AG09309 (cell line): Measurements from ENCODE around the gene SLC31A2.
"Not testable (repeated sequence)": the region's sequence is repeated elsewhere in the genome, so short reads cannot be mapped to it uniquely, and the experiment has no call there.

Source experiments
- DNase-seq: peaks from one replicate; pipeline ENCODE4 v3.0.0-alpha.2; 2010; ENCODE audit warnings: low read depth
- H3K4me3 ChIP-seq: 2 replicates; pipeline ENCODE4 v1.5.1; 2011; ENCODE audit warnings: mild to moderate bottlenecking, low read depth, low read length, moderate library complexity; ENCODE audit not compliant: control insufficient read depth
- CTCF ChIP-seq: IDR thresholded peaks from 2 replicates; pipeline ENCODE4 v1.5.1; 2011; ENCODE audit warnings: mild to moderate bottlenecking, low read depth, low read length, inconsistent platforms; ENCODE audit not compliant: insufficient read depth, control insufficient read depth; ENCODE audit errors: missing control alignments

SLC31A2 gene

GRCh38 chr9:113131689-113132151 lies 19.1 kb upstream of the SLC31A2 start:
- no peak for DNase-seq
- H3K4me3 ChIP-seq, result no peak overlapping the region
- TF ChIP-seq CTCF, result no peak

GRCh38 chr9:113137196-113138168 lies 13.3 kb upstream of the SLC31A2 start:
- DNase-seq, result no peak
- no peak for TF ChIP-seq CTCF
- H3K4me3 ChIP-seq, result no peak overlapping the region

GRCh38 chr9:113138760-113139159 lies 12.0 kb upstream of the SLC31A2 start:
- TF ChIP-seq CTCF, result no peak
- no peak for DNase-seq
- no peak overlapping the region for H3K4me3 ChIP-seq

DNA sequence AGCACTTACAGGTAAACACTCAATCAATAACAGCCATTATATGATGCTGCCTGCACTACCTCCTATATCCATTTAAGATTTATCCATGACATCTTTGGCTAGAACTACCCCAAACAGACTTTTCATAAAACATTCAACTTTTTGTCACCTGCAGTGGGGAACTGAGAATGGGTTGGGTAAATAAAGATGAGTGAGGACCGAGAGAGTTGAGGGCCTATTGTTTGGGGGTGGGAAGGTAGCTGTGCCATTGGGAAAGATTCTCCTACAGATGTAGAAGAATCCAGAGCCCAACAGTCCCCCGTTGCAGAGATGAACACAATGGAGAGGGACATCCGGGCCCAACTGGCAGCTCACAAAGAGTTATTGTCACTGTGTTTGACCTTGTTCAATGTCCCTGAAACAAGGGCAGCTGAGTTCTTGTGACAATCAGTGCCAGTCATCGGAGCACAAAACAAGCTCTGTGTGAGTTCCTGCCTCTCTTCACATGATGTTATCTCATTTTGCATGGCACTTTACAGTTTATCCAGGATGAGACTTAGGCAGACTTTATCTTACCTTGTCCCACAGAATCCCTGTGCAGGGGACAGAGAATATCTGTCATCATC lies 11.5 kb upstream of the SLC31A2 start:
- TF ChIP-seq CTCF, result no peak
- DNase-seq, result no peak
- H3K4me3 ChIP-seq, result no peak overlapping the region

DNA sequence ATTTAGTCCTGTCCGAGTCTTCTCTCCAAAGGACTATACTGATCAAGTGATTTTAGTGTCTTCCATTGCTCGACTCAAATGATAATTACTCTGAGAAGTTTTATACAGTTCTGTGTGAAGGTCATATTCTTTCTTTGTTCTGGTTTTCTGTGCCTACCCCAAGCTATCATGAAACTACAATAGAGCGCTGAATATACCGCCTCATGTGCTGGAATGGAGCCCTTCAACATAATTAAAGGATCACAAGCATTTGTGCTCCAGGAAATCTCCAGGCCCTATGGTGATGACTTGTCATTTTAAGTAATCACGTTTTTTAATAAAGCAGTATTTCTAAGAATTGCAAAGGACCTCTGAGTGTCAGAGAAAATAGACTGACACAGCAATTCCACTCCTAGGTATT lies 10.9 kb upstream of the SLC31A2 start:
- no peak overlapping the region for H3K4me3 ChIP-seq
- no peak for TF ChIP-seq CTCF
- no peak for DNase-seq

DNA sequence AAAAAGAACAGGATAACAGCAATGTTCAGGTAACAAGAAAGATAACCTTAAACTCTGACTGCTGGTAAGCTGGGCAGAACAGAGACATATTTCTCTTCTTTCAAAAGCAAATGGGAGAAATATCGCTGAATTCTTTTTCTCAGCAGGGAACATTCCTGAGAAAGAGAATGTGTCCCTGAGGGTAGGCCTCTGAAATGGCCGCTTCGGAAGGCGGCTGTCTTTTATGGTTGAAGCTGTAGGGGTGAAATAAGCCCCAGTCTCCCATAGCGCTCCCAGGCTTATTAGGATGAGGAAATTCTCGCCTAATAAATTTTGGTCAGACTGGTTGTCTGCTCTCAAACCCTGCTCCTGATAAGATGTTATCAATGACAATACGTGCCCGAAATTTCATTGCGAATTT lies 9.9 kb upstream of the SLC31A2 start:
- H3K4me3 ChIP-seq, DNase-seq: not testable (repeated sequence)

DNA sequence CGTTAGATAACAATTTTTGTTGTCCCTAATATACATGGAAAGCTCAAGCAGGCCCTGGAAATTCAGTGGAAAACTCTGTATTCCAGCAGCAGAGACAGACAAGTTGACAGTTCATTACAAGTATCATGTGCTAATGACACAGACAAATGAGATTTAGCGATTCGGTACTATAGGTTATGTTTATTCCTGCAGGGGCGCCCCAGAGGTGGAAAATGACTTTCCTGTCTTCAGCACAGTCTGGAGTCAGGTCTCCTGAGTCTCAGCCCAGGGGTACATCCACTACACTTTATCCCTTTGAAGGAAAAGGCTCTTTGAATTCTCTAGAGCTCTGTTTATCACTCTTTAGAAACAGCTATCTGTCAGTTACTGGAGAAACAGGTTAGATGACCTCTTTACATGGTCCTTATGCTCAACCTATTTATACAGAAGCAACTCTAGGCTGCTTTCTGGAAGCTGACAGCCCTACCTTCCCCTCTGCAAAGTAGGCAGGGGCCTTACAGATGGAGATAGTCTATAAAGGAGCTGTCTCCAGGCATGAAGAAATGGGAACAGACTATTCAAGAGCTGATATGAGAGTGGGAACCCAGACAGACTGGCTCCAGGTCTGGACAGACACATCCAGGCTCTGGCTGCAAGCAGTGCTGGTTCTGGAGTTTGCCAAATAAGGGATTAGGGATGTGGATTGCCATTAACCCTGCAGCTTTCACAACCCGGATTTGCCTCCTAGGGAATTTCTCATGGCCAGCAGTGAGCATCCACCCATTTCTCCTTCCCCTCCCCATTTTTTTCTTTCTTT lies 7.2 kb upstream of the SLC31A2 start:
- no peak for TF ChIP-seq CTCF
- DNase-seq, result no peak
- no peak overlapping the region for H3K4me3 ChIP-seq
